NCI-H146 treated with DMSO at 0.1 percent for 48 hours (cell line): Measurements from ENCODE around the gene KIF4B.

Experiments
- DNase-seq: peaks from one replicate; lab custom pipeline; 2025; ENCODE audit not compliant: unreplicated experiment; lab: John Stamatoyannopoulos, UW

Gene KIF4B

GRCh38 chr5:155053501-155053900, 39.9 kb downstream of the KIF4B start:
- DNase-seq = no peak

- DNase-seq = no peak
These were observed 43.2 kb downstream of the KIF4B start for GRCh38 chr5:155056644-155057269.

DNA sequence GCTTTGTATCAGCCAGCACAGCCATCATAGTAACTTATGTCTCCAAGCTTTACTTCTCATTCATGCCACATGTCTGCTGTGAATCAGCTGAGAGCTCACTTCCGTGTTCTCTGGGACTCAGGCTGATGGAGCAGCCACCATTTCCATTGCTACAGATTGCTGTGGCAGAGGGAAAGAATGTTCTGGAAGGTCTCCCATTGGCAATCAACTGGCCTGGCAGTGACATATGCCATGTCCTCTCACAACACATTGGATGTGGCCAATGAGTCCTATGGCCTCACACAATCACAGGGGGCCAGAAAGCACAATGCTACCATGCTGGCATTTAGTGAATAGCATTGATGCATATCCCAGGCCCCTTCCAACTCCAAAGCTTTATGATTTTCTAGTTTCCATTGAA, 44.1 kb downstream of the KIF4B start:
- DNase-seq = no peak

GRCh38 chr5:155064580-155064979, 51.0 kb downstream of the KIF4B start:
- DNase-seq = no peak

- no peak for DNase-seq
These were observed 53.5 kb downstream of the KIF4B start for GRCh38 chr5:155066886-155067595.
